Coronary artery (tissue), 2 donors: ENCODE results near the gene CPD.
A peak's percentile ranks its signal among the peaks of the same experiment; 100 is the strongest.

Experiments
- DNase-seq: peaks from one replicate; pipeline ENCODE4 v3.0.0-alpha.2; 2017; ENCODE audit warnings: low spot score
- H3K27ac ChIP-seq, 2 donors: fragments of 200-600 bp; sonication (generic); one replicate each; pipeline ENCODE4 v1.5.1; 2016 to 2019
- H3K4me3 ChIP-seq: fragments of 200-600 bp; sonication (generic); 2 replicates; pipeline ENCODE4 v1.5.1; 2016; ENCODE audit warnings: mild to moderate bottlenecking, moderate library complexity
- CTCF ChIP-seq: fragments of 200-600 bp; sonication (generic); IDR thresholded peaks from one replicate; pipeline ENCODE4 v1.5.1; 2019; ENCODE audit warnings: antibody characterized with exemption

Gene CPD

GRCh38 chr17:30476726-30477082 is 98.0 kb downstream of the CPD start:
- Histone ChIP-seq H3K4me3 (peak overlapping the region; percentile 79), H3K27ac (peak overlapping the region; percentile 85)
- TF ChIP-seq CTCF = no peak
- DNase-seq = no peak

- peak within 1 kb of the TSS; percentile 85 for H3K27ac ChIP-seq
- DNase-seq = peak; percentile 94
- peak; percentile 58 for TF ChIP-seq CTCF
- H3K4me3 ChIP-seq = peak within 1 kb of the TSS; percentile 79
Measured at GRCh38 chr17:30477083-30477773, 98.5 kb downstream of the CPD start, which contains the start of gene GOSR1. GOSR1 (plus strand) TSS chr17:30477408; CDS start chr17:30477434, 26 bp downstream.

- DNase-seq = no peak
- H3K4me3 ChIP-seq = peak overlapping the region; percentile 79
- TF ChIP-seq CTCF = no peak
- H3K27ac ChIP-seq = peak overlapping the region; percentile 85
Measured at GRCh38 chr17:30477774-30478115, 99.0 kb downstream of the CPD start.

GRCh38 chr17:30482555-30482954 is 103.8 kb downstream of the CPD start:
- H3K4me3 ChIP-seq = no peak overlapping the region
- no peak for TF ChIP-seq CTCF
- DNase-seq = no peak
- H3K27ac ChIP-seq = no peak overlapping the region

- Histone ChIP-seq H3K27ac (no peak overlapping the region), H3K4me3 (no peak overlapping the region)
- TF ChIP-seq CTCF = no peak
- DNase-seq = no peak
Measured at GRCh38 chr17:30483159-30483558, 104.4 kb downstream of the CPD start.

- no peak for TF ChIP-seq CTCF
- H3K27ac ChIP-seq = no peak overlapping the region
- no peak overlapping the region for H3K4me3 ChIP-seq
- no peak for DNase-seq
Measured at GRCh38 chr17:30493780-30494179, 115.1 kb downstream of the CPD start.

- no peak for TF ChIP-seq CTCF
Measured at GRCh38 chr17:30495586-30495985, 116.9 kb downstream of the CPD start.

More at GRCh38 chr17:30495586-30495985, 116.9 kb downstream of the CPD start:
- no peak for DNase-seq
- no peak overlapping the region for H3K27ac ChIP-seq
- no peak overlapping the region for H3K4me3 ChIP-seq
